ENCODE data around the gene MBD2.
"Not testable (repeated sequence)": the region's sequence is repeated elsewhere in the genome, so short reads cannot be mapped to it uniquely, and the experiment has no call there.

Gene MBD2

GRCh38 chr18:54235871-54236270 is 11.4 kb upstream of the MBD2 start:
- DNase-seq (ENCODE audit: low read depth): no peak

- no peak for DNase-seq (ENCODE audit: low read depth)
Measured at GRCh38 chr18:54233747-54234146, 9.3 kb upstream of the MBD2 start.

- no peak for DNase-seq (ENCODE audit: low read depth)
Measured at GRCh38 chr18:54233228-54233625, 8.8 kb upstream of the MBD2 start.

- no peak for DNase-seq (ENCODE audit: low read depth)
Measured at GRCh38 chr18:54232485-54233227, 8.2 kb upstream of the MBD2 start.

GRCh38 chr18:54229421-54230059 is 5.1 kb upstream of the MBD2 start:
- DNase-seq (ENCODE audit: low read depth): no peak

GRCh38 chr18:54228364-54228763 is 3.9 kb upstream of the MBD2 start:
- no peak for DNase-seq (ENCODE audit: low read depth)

GRCh38 chr18:54223568-54224241 is 764 bp downstream of the MBD2 start:
- peak; percentile 9 for DNase-seq (ENCODE audit: low read depth)

- DNase-seq (ENCODE audit: low read depth): peak; percentile 13
Measured at GRCh38 chr18:54222922-54223567, 1.4 kb downstream of the MBD2 start.

GRCh38 chr18:54220406-54220805 is 4.1 kb downstream of the MBD2 start:
- DNase-seq (ENCODE audit: low read depth): no peak

- DNase-seq (ENCODE audit: low read depth): not testable (repeated sequence)
Measured at GRCh38 chr18:54218803-54219202, 5.7 kb downstream of the MBD2 start.

- no peak for DNase-seq (ENCODE audit: low read depth)
Measured at GRCh38 chr18:54218299-54218698, 6.2 kb downstream of the MBD2 start.

- no peak for DNase-seq (ENCODE audit: low read depth)
Measured at GRCh38 chr18:54217624-54218023, 6.8 kb downstream of the MBD2 start.

- no peak for DNase-seq (ENCODE audit: low read depth)
Measured at GRCh38 chr18:54215069-54215468, 9.4 kb downstream of the MBD2 start.

GRCh38 chr18:54210463-54210862 is 14.0 kb downstream of the MBD2 start:
- no peak for DNase-seq (ENCODE audit: low read depth)

GRCh38 chr18:54209471-54210180 is 14.8 kb downstream of the MBD2 start:
- DNase-seq (ENCODE audit: low read depth): no peak

- DNase-seq (ENCODE audit: low read depth): no peak
Measured at GRCh38 chr18:54206447-54206846, 18.0 kb downstream of the MBD2 start.

- DNase-seq (ENCODE audit: low read depth): no peak
Measured at GRCh38 chr18:54205959-54206358, 18.5 kb downstream of the MBD2 start.

GRCh38 chr18:54205448-54205847 is 19.0 kb downstream of the MBD2 start:
- not testable (repeated sequence) for DNase-seq (ENCODE audit: low read depth)

GRCh38 chr18:54204883-54205282 is 19.6 kb downstream of the MBD2 start:
- no peak for DNase-seq (ENCODE audit: low read depth)

- no peak for DNase-seq (ENCODE audit: low read depth)
Measured at GRCh38 chr18:54203914-54204313, 20.6 kb downstream of the MBD2 start.

GRCh38 chr18:54202851-54203250 is 21.6 kb downstream of the MBD2 start:
- DNase-seq (ENCODE audit: low read depth): no peak
